ENCODE results near the gene SYNGR4. TPM values are rescaled to one million over a fixed set of nuclear protein-coding genes. Genes with fewer than 3 reads are reported as not detected.
A peak's percentile ranks its signal among the peaks of the same experiment; 100 is the strongest.

Gene SYNGR4
- total and polyA plus RNA-seq, 2 experiments from 2014 or later, result 0.57 TPM; not detected in 1

- no peak overlapping the region for H3K27ac ChIP-seq
These were observed 39.4 kb downstream of the SYNGR4 start for GRCh38 chr19:48403606-48404005.

GRCh38 chr19:48405010-48405659, 41.0 kb downstream of the SYNGR4 start:
- TF ChIP-seq CTCF (IDR thresholded peaks at IDR 0.05; ENCODE audit: low read depth, low read length), result no peak
- Histone ChIP-seq H3K4me3 (no peak overlapping the region), H3K9me3 (ENCODE audit: low read depth) (no peaks in the 10 kb centered on the region), H3K4me1 (ENCODE audit: low read depth) (no peaks in the 10 kb centered on the region), H3K27ac (no peak overlapping the region), H3K27me3 (no peaks in the 10 kb centered on the region), H3K36me3 (no peaks in the 10 kb centered on the region)
- DNase-seq (ENCODE audit: low read depth in 1 of 2, low spot score in 1 of 2), result no peak

More at GRCh38 chr19:48403606-48404005, 39.4 kb downstream of the SYNGR4 start:
- Histone ChIP-seq H3K4me1 (ENCODE audit: low read depth) (no peaks in the 10 kb centered on the region), H3K9me3 (ENCODE audit: low read depth) (no peaks in the 10 kb centered on the region), H3K36me3 (no peaks in the 10 kb centered on the region), H3K4me3 (no peak overlapping the region), H3K27me3 (no peaks in the 10 kb centered on the region)
- DNase-seq (ENCODE audit: low read depth in 1 of 2, low spot score in 1 of 2), result peak; percentile 77
- TF ChIP-seq CTCF (IDR thresholded peaks at IDR 0.05; ENCODE audit: low read depth, low read length), result no peak

DNA sequence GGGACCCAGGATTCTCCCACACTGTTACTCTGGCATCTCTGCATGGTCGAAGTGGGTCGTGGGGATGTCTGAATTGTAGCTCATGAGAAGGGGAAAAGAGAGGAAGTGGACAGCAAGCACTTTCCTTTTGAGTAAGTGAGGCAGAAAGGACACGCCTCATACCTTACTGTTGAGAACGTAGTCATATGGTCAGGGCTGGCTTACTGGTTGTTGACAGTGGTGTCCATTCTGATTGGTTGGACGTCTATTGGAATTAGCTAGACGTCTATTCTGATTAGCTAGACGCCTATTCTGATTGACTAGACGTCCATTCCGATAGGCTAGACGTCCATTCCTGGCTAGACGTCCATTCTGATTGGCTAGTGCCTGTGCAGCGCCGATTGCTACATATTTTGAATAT, 41.7 kb downstream of the SYNGR4 start:
- H3K27me3 ChIP-seq, result no peaks in the 10 kb centered on the region
- H3K27ac ChIP-seq, result no peak overlapping the region
- no peak for TF ChIP-seq CTCF (IDR thresholded peaks at IDR 0.05; ENCODE audit: low read depth, low read length)
- H3K4me3 ChIP-seq, result no peak overlapping the region
- DNase-seq (ENCODE audit: low read depth in 1 of 2, low spot score in 1 of 2), result no peak
- H3K36me3 ChIP-seq, result no peaks in the 10 kb centered on the region
- H3K9me3 ChIP-seq (ENCODE audit: low read depth), result no peaks in the 10 kb centered on the region
- no peaks in the 10 kb centered on the region for H3K4me1 ChIP-seq (ENCODE audit: low read depth)

- Histone ChIP-seq H3K27me3 (no peaks in the 10 kb centered on the region), H3K4me3 (no peak overlapping the region), H3K27ac (no peak overlapping the region), H3K9me3 (ENCODE audit: low read depth) (no peaks in the 10 kb centered on the region), H3K36me3 (no peaks in the 10 kb centered on the region), H3K4me1 (ENCODE audit: low read depth) (peaks cover 8% of the 10 kb centered on the region)
- no peak for DNase-seq (ENCODE audit: low read depth in 1 of 2, low spot score in 1 of 2)
- TF ChIP-seq CTCF (IDR thresholded peaks at IDR 0.05; ENCODE audit: low read depth, low read length), result no peak
These were observed 49.9 kb downstream of the SYNGR4 start for GRCh38 chr19:48413879-48414587.

DNA sequence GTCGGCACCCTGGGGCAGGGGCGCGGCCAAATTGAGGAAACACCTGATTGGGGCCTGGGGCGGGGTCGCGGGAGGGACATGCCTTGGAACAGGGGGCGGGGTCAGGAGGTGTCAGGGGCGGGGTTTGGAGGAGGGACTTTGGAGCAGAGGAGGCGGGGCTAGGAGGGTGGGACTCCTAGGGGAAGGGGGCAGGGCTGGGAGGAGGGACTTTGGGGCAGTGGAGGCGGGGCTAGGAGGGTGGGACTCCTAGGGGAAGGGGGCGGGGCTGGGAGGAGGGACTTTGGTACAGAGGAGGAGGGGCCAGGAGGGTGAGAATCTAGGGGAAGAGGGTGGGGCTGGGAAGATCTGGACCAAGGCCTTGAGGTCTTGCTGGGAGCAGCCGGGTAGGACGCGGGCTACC, 51.2 kb downstream of the SYNGR4 start:
- H3K27ac ChIP-seq, result no peak overlapping the region
- no peak overlapping the region for H3K4me3 ChIP-seq
- no peaks in the 10 kb centered on the region for H3K36me3 ChIP-seq
- TF ChIP-seq CTCF (IDR thresholded peaks at IDR 0.05; ENCODE audit: low read depth, low read length), result no peak
- peak; percentile 57 to 66 for DNase-seq (ENCODE audit: low read depth in 1 of 2, low spot score in 1 of 2)
- no peaks in the 10 kb centered on the region for H3K27me3 ChIP-seq
- no peaks in the 10 kb centered on the region for H3K9me3 ChIP-seq (ENCODE audit: low read depth)
- peaks cover 8% of the 10 kb centered on the region for H3K4me1 ChIP-seq (ENCODE audit: low read depth)
